Stimulated activated CD4-positive, alpha-beta T cell treated with anti-CD3 and anti-CD28 coated beads, TNF-alpha, amount 100 ng/mL, for 48 hours (primary cell): ENCODE measurements around the gene RTL5.

ENCODE experiments used
- DNase-seq, 3 donors: peaks; one replicate each; pipeline ENCODE4 v3.0.0-alpha.2; 2020; ENCODE audit warnings: low read depth in 3 of 3

The RTL5 gene

DNA sequence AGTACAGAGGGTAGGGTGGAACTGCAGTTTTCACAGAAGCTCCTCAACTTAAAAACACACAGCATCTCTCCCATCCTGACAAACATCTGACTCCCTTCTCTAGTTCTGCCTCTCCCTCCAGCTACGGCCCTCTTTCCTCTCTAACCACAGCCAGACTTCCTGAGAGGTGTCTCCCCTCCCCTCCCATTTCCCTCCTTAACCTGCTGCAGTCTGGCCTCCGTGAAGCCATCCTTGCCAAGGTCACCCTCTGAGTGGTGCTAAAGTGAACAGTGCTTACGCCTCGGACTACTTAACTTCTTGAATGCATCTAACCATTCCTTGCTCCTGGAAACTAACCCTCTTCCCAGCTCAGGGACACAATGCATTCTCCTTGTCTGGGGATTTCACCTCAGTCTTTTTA lies 53.3 kb downstream of the RTL5 start:
- no peak for DNase-seq
